ENCODE data around the gene FAM168A. TPM values are rescaled to one million over a fixed set of nuclear protein-coding genes. Genes with fewer than 3 reads are reported as not detected.

The FAM168A gene
- total RNA-seq, 1 experiment from 2014 or later: 13.8 TPM

DNA sequence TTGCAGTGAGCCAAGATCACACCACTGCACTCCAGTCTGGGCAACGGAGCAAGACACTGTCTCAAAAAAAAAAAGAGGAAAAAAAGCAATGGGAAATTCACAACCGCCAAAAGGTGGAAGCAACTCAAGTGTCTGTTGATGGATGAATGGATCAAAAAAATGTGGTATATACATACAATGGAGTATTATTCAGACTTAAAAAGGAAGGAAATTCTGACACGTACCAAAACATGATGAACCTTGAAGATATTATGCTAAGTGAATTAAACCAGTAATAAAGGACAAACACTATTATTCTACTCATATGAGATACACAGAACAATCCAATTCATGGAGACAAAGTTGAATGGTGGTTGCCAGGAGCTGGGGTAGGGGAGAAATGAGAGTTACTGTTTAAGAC is 40.9 kb downstream of the FAM168A start:
- H3K27me3 Mint-ChIP-seq (ENCODE audit: insufficient read depth, unreplicated experiment): no peaks in the 10 kb centered on the region
- H3K36me3 Mint-ChIP-seq (ENCODE audit: insufficient read depth, unreplicated experiment): no peaks in the 10 kb centered on the region
- H3K27ac Mint-ChIP-seq (ENCODE audit: low read depth, unreplicated experiment): no peak overlapping the region
- BruUV-seq (replicated peaks): no TSS peak
- TF ChIP-seq, protein P1, sequence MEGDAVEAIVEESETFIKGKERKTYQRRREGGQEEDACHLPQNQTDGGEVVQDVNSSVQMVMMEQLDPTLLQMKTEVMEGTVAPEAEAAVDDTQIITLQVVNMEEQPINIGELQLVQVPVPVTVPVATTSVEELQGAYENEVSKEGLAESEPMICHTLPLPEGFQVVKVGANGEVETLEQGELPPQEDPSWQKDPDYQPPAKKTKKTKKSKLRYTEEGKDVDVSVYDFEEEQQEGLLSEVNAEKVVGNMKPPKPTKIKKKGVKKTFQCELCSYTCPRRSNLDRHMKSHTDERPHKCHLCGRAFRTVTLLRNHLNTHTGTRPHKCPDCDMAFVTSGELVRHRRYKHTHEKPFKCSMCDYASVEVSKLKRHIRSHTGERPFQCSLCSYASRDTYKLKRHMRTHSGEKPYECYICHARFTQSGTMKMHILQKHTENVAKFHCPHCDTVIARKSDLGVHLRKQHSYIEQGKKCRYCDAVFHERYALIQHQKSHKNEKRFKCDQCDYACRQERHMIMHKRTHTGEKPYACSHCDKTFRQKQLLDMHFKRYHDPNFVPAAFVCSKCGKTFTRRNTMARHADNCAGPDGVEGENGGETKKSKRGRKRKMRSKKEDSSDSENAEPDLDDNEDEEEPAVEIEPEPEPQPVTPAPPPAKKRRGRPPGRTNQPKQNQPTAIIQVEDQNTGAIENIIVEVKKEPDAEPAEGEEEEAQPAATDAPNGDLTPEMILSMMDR (IDR thresholded peaks at IDR 0.05; ENCODE audit: unreplicated experiment): no peak
- no peaks in the 10 kb centered on the region for H3K4me1 Mint-ChIP-seq (ENCODE audit: insufficient read depth, unreplicated experiment)
- no peaks in the 10 kb centered on the region for H3K9me3 Mint-ChIP-seq (ENCODE audit: unreplicated experiment)
- intact Hi-C loops (cut with micrococcal nuclease): no loop called here
- DNase-seq (ENCODE audit: unreplicated experiment): no peak
- ChIA-PET POLR2A (interaction anchor here (0.7 kb wide), 1 partner anchor 321 kb away, joined by 6 read pairs; no protein-coding TSS in a partner anchor), CTCF (interaction anchor here (0.6 kb wide), 1 partner anchor 60 kb away, joined by 4 read pairs; no protein-coding TSS in a partner anchor)
- no peak overlapping the region for H3K4me3 Mint-ChIP-seq (ENCODE audit: unreplicated experiment)

DNA sequence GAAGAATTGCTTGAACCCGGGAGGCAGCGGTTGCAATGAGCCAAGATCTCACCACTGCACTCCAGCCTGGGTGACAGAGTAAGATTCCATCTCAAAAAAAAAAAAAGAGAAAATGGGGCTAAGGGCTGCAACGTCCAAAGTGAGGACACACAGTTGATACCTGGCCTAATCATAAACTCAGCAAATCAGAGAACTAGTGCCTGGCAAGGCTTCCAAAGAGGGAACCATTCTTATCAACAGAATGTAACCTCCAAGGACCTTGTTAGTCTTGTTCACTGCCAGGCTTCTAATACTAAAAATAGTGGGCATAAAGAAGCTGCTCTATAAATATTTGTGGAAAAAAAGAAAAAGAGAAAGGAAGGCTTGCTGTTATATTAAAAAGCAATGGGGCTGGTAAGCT is 42.3 kb downstream of the FAM168A start:
- no peak overlapping the region for H3K27ac Mint-ChIP-seq (ENCODE audit: low read depth, unreplicated experiment)
- no peak for DNase-seq (ENCODE audit: unreplicated experiment)
- ChIA-PET CTCF (interaction anchor here (0.6 kb wide), 1 partner anchor 1843 kb away, joined by 4 read pairs; no protein-coding TSS in a partner anchor), POLR2A (interaction anchor here (1.4 kb wide), 1 partner anchor 43 kb away, joined by 3 read pairs; no protein-coding TSS in a partner anchor)
- no TSS peak for BruUV-seq (replicated peaks)
- H3K9me3 Mint-ChIP-seq (ENCODE audit: unreplicated experiment): no peaks in the 10 kb centered on the region
- H3K4me3 Mint-ChIP-seq (ENCODE audit: unreplicated experiment): no peak overlapping the region
- no peaks in the 10 kb centered on the region for H3K27me3 Mint-ChIP-seq (ENCODE audit: insufficient read depth, unreplicated experiment)
- H3K36me3 Mint-ChIP-seq (ENCODE audit: insufficient read depth, unreplicated experiment): no peaks in the 10 kb centered on the region
- TF ChIP-seq, protein P1 (IDR thresholded peaks at IDR 0.05; ENCODE audit: unreplicated experiment): no peak
- H3K4me1 Mint-ChIP-seq (ENCODE audit: insufficient read depth, unreplicated experiment): no peaks in the 10 kb centered on the region
- intact Hi-C loops (cut with micrococcal nuclease): no loop called here

DNA sequence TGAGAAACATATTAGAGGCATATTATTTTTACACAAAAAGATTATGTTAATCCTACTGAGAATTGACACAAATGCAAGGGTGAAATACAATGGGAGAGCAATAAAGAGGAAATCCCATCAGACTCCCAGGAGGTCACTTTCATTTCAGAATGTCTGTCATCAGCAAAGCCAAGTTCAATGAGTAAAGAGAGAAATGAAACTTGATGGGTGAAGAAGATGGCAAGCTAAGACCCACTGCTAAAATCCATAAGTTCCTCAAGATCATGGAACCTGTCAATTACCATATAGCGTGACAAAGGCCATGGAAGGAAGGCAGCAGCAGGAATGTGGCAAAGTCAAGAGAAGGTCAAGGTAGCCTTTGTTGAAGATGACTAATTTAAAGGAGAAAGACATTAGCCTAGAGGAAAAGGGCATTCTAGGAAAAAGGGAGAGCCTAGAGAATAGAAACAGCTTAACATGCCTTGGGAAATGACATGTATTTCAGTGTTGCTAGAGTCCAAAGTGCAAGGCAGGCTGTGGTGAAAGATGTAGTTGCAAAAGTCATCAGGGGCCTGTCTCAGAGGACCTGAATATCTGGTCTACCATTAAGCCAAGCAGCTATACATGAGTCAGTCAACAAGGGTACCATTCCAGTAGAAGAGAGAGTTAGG is 43.1 kb downstream of the FAM168A start:
- no peaks in the 10 kb centered on the region for H3K9me3 Mint-ChIP-seq (ENCODE audit: unreplicated experiment)
- H3K4me3 Mint-ChIP-seq (ENCODE audit: unreplicated experiment): no peak overlapping the region
- POLR2A ChIA-PET: interaction anchor here (1.4 kb wide), 1 partner anchor 44 kb away, joined by 3 read pairs; no protein-coding TSS in a partner anchor
- H3K36me3 Mint-ChIP-seq (ENCODE audit: insufficient read depth, unreplicated experiment): no peaks in the 10 kb centered on the region
- no peaks in the 10 kb centered on the region for H3K4me1 Mint-ChIP-seq (ENCODE audit: insufficient read depth, unreplicated experiment)
- H3K27me3 Mint-ChIP-seq (ENCODE audit: insufficient read depth, unreplicated experiment): no peaks in the 10 kb centered on the region
- CTCF ChIA-PET: no interaction called here
- H3K27ac Mint-ChIP-seq (ENCODE audit: low read depth, unreplicated experiment): no peak overlapping the region
- intact Hi-C loops (cut with micrococcal nuclease): no loop called here
- DNase-seq (ENCODE audit: unreplicated experiment): no peak
- BruUV-seq (replicated peaks): no TSS peak
- TF ChIP-seq, protein P1 (IDR thresholded peaks at IDR 0.05; ENCODE audit: unreplicated experiment): no peak

DNA sequence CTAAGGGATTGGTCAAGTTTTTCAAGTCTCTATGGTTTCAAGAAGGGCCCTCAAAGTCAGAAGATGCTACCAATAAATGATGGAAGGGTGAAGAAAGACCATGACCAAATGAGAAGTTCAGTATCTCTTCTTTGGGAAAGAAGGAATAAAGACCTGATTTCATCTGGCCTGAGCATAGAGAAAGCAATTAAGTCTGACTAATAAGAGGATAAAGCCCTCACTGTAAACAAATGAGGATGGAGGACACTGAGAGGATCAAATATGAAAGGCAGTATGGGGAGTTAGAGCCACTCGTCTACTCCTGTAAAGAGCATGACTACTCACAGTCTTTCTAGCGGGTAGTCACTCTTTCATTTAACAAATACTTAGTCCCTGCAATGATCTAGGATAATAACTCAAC is 44.6 kb downstream of the FAM168A start:
- BruUV-seq (replicated peaks): no TSS peak
- Mint-ChIP-seq H3K27ac (ENCODE audit: low read depth, unreplicated experiment) (no peak overlapping the region), H3K27me3 (ENCODE audit: insufficient read depth, unreplicated experiment) (no peaks in the 10 kb centered on the region), H3K9me3 (ENCODE audit: unreplicated experiment) (no peaks in the 10 kb centered on the region), H3K36me3 (ENCODE audit: insufficient read depth, unreplicated experiment) (no peaks in the 10 kb centered on the region), H3K4me1 (ENCODE audit: insufficient read depth, unreplicated experiment) (no peaks in the 10 kb centered on the region), H3K4me3 (ENCODE audit: unreplicated experiment) (no peak overlapping the region)
- intact Hi-C loops (cut with micrococcal nuclease): no loop called here
- ChIA-PET CTCF (no interaction called here), POLR2A (no interaction called here)
- TF ChIP-seq, protein P1 (IDR thresholded peaks at IDR 0.05; ENCODE audit: unreplicated experiment): no peak
- DNase-seq (ENCODE audit: unreplicated experiment): no peak

All from MCF 10A (cell line).